Esophagus squamous epithelium (tissue), 5 donors: Measurements from ENCODE around the gene DNAH10. TPM values are rescaled to one million over a fixed set of nuclear protein-coding genes. Genes with fewer than 3 reads are reported as not detected.

Experiments used
- DNase-seq: peaks from one replicate; lab custom pipeline; 2025; lab: John Stamatoyannopoulos, UW
- H3K27ac ChIP-seq, 4 donors: fragments of 200-600 bp; sonication (generic); one replicate each; pipeline ENCODE4 v1.5.1; 2016 to 2019; ENCODE audit warnings: mild to moderate bottlenecking in 1 of 4
- H3K27me3 ChIP-seq, 4 donors: fragments of 200-600 bp; sonication (generic); 1 replicate in 3 of 4; 2 replicates in 1 of 4; pipeline versions ENCODE4 v1.5.1 to v1.6.0; 2017 to 2021; ENCODE audit warnings: antibody characterized with exemption in 1 of 4
- H3K36me3 ChIP-seq, 3 donors: fragments of 200-600 bp; sonication (generic); one replicate each; pipeline ENCODE4 v1.5.1; 2016 to 2019
- H3K4me1 ChIP-seq, 3 donors: fragments of 200-600 bp; sonication (generic); one replicate each; pipeline ENCODE4 v1.5.1; 2017 to 2019
- H3K4me3 ChIP-seq, 4 donors: fragments of 200-600 bp; sonication (generic); 1 replicate in 3 of 4; 2 replicates in 1 of 4; pipeline ENCODE4 v1.5.1; 2016 to 2019; ENCODE audit warnings: mild to moderate bottlenecking in 2 of 4, moderate library complexity in 1 of 4
- H3K9me3 ChIP-seq, 3 donors: fragments of 200-600 bp; sonication (generic); one replicate each; pipeline ENCODE4 v1.5.1; 2016 to 2019
- CTCF ChIP-seq, 6 experiments: fragments of 450-650 bp in 4 of 6; fragments of 200-600 bp in 2 of 6; sonication (generic) in 2 of 6; IDR thresholded peaks; one replicate each; pipeline ENCODE4 v1.5.1; 2016 to 2019; ENCODE audit warnings: antibody characterized with exemption in 6 of 6, mild to moderate bottlenecking in 4 of 6, moderate library complexity in 4 of 6
- POLR2A ChIP-seq, 4 donors: fragments of 450-650 bp; IDR thresholded peaks; one replicate each; pipeline ENCODE4 v1.6.1; 2017; ENCODE audit warnings: antibody characterized with exemption in 4 of 4, mild to moderate bottlenecking in 4 of 4, moderate library complexity in 3 of 4
- WGBS, 2 donors: methylation state at CpG; one replicate each; pipeline ENCODE4 v1.1.5; 2018; 5-methylcytosine and 5-hydroxymethylcytosine counted together
- intact Hi-C: fragments of 100-400 bp; cut with DNase I; formaldehyde crosslinking; loops from one replicate; pipeline ENCODE4 v1.15.0; 2022
- total RNA-seq, 4 donors: library from RNA; depleted of rRNA; stranded (reverse); fragments of >200 nt; gene quantifications; one replicate each; pipeline ENCODE4 v1.1.0, GENCODE V29; 2016
- donor health status: DM: yes; HTN: yes; CAD: no.

The DNAH10 gene
- total RNA-seq, 4 donors from 2014 or later, result not detected

GRCh38 chr12:123843912-123844748, 82.0 kb downstream of the DNAH10 start:
- intact Hi-C loops, result no loop called here
- Histone ChIP-seq H3K9me3 (no peaks in the 10 kb centered on the region), H3K4me3 (no peak overlapping the region), H3K27me3 (peaks cover 0 to 12% (median 0%) of the 10 kb centered on the region in 4 donors), H3K36me3 (no peaks in the 10 kb centered on the region), H3K4me1 (peaks cover 0 to 7% (median 0%) of the 10 kb centered on the region in 3 donors), H3K27ac (no peak overlapping the region)
- DNase-seq, result no peak
- 51 to 64% methylated on average over 14 of the region's 14 CpGs for WGBS, 2 donors
- TF ChIP-seq CTCF (IDR thresholded peaks at IDR 0.05) (no peak), POLR2A (IDR thresholded peaks at IDR 0.05) (no peak)

- intact Hi-C loops, result no loop called here
- Histone ChIP-seq H3K27ac (no peak overlapping the region), H3K4me1 (peaks cover 0 to 7% (median 0%) of the 10 kb centered on the region in 3 donors), H3K27me3 (peaks cover 0 to 15% (median 0%) of the 10 kb centered on the region in 4 donors), H3K36me3 (no peaks in the 10 kb centered on the region), H3K4me3 (no peak overlapping the region), H3K9me3 (no peaks in the 10 kb centered on the region)
- no peak for TF ChIP-seq CTCF (IDR thresholded peaks at IDR 0.05)
- no peak for TF ChIP-seq POLR2A (IDR thresholded peaks at IDR 0.05)
- WGBS, 2 donors, result 82 to 88% methylated on average over 9 to 19 of the region's 19 CpGs
- DNase-seq, result no peak
Measured at GRCh38 chr12:123845881-123846280, 83.8 kb downstream of the DNAH10 start.

- WGBS, 2 donors, result 76 to 88% methylated on average over 5 of the region's 5 CpGs
- H3K9me3 ChIP-seq, result no peaks in the 10 kb centered on the region
- intact Hi-C loops, result no loop called here
- H3K27me3 ChIP-seq, result peaks cover 0 to 13% (median 0%) of the 10 kb centered on the region in 4 donors
- H3K36me3 ChIP-seq, result no peaks in the 10 kb centered on the region
- no peak overlapping the region for H3K4me3 ChIP-seq
- TF ChIP-seq POLR2A (IDR thresholded peaks at IDR 0.05) (no peak), CTCF (IDR thresholded peaks at IDR 0.05) (no peak)
- DNase-seq, result no peak
- peaks cover 0 to 7% (median 0%) of the 10 kb centered on the region in 3 donors for H3K4me1 ChIP-seq
- H3K27ac ChIP-seq, result no peak overlapping the region
Measured at GRCh38 chr12:123846340-123846739, 84.2 kb downstream of the DNAH10 start.

GRCh38 chr12:123847019-123847418, 84.9 kb downstream of the DNAH10 start:
- H3K27me3 ChIP-seq, result peaks cover 0 to 13% (median 0%) of the 10 kb centered on the region in 4 donors
- no peak for DNase-seq
- no peak overlapping the region for H3K27ac ChIP-seq
- H3K4me1 ChIP-seq, result peaks cover 0 to 7% (median 0%) of the 10 kb centered on the region in 3 donors
- TF ChIP-seq CTCF (IDR thresholded peaks at IDR 0.05), result no peak
- no peak overlapping the region for H3K4me3 ChIP-seq
- no peaks in the 10 kb centered on the region for H3K9me3 ChIP-seq
- WGBS, 2 donors, result 91 to 93% methylated on average over 2 of the region's 2 CpGs
- intact Hi-C loops, result no loop called here
- H3K36me3 ChIP-seq, result no peaks in the 10 kb centered on the region

- TF ChIP-seq POLR2A (IDR thresholded peaks at IDR 0.05) (no peak), CTCF (IDR thresholded peaks at IDR 0.05) (no peak)
- intact Hi-C loops, result no loop called here
- Histone ChIP-seq H3K36me3 (no peaks in the 10 kb centered on the region), H3K4me3 (no peak overlapping the region), H3K4me1 (peaks cover 0 to 7% (median 0%) of the 10 kb centered on the region in 3 donors), H3K27ac (no peak overlapping the region), H3K9me3 (no peaks in the 10 kb centered on the region), H3K27me3 (peaks cover 0 to 18% (median 0%) of the 10 kb centered on the region in 4 donors)
- DNase-seq, result no peak
- 83% methylated on average over 1 of the region's 8 CpGs; no CpG with 5 or more reads in 1 of the 2 donors for WGBS, 2 donors
Measured at GRCh38 chr12:123847876-123848275, 85.8 kb downstream of the DNAH10 start.
